ENCODE measurements around the gene SF3A2.

Gene SF3A2

GRCh38 chr19:2210206-2210605, 26.4 kb upstream of the SF3A2 start (continued):
- TF ChIP-seq CSRNP3 (CRISPR knock-in tag; IDR thresholded peaks at IDR 0.05) (no peak), ZFP30 (CRISPR knock-in tag; IDR thresholded peaks at IDR 0.05) (no peak), ZC3H10 (CRISPR knock-in tag; IDR thresholded peaks at IDR 0.05) (no peak), ARNTL (CRISPR knock-in tag; IDR thresholded peaks at IDR 0.05; ENCODE audit: borderline replicate concordance, low read depth) (no peak), ZNF8 (CRISPR knock-in tag; IDR thresholded peaks at IDR 0.05) (no peak)

- TF ChIP-seq OSR1 (CRISPR knock-in tag; IDR thresholded peaks at IDR 0.05): no peak
- TF ChIP-seq SNAI2 (CRISPR knock-in tag; IDR thresholded peaks at IDR 0.05): no peak
- no peak for TF ChIP-seq ESRRG (CRISPR knock-in tag; IDR thresholded peaks at IDR 0.05)
- TF ChIP-seq ISL1 (CRISPR knock-in tag; IDR thresholded peaks at IDR 0.05): no peak
- no peak for TF ChIP-seq BACH2 (CRISPR knock-in tag; IDR thresholded peaks at IDR 0.05; ENCODE audit: borderline replicate concordance)
- no peak for TF ChIP-seq ARNTL (CRISPR knock-in tag; IDR thresholded peaks at IDR 0.05; ENCODE audit: borderline replicate concordance, low read depth)
- ATAC-seq: no peak
Measured at GRCh38 chr19:2210987-2211740, 25.5 kb upstream of the SF3A2 start.

GRCh38 chr19:2212861-2213711, 23.5 kb upstream of the SF3A2 start:
- ATAC-seq: no peak
- TF ChIP-seq ZFP30 (CRISPR knock-in tag; IDR thresholded peaks at IDR 0.05): no peak
- no peak for TF ChIP-seq ZNF70 (CRISPR knock-in tag; IDR thresholded peaks at IDR 0.05)
- no peak for TF ChIP-seq RARB (CRISPR knock-in tag; IDR thresholded peaks at IDR 0.05)
- no peak for TF ChIP-seq OSR1 (CRISPR knock-in tag; IDR thresholded peaks at IDR 0.05)
- no peak for TF ChIP-seq TCF4 (CRISPR knock-in tag; IDR thresholded peaks at IDR 0.05; ENCODE audit: borderline replicate concordance)
- TF ChIP-seq PATZ1 (CRISPR knock-in tag; IDR thresholded peaks at IDR 0.05; ENCODE audit: borderline replicate concordance): no peak
- TF ChIP-seq ZNF8 (CRISPR knock-in tag; IDR thresholded peaks at IDR 0.05): no peak
- TF ChIP-seq CSRNP3 (CRISPR knock-in tag; IDR thresholded peaks at IDR 0.05): no peak
- no peak for TF ChIP-seq ESRRG (CRISPR knock-in tag; IDR thresholded peaks at IDR 0.05)

GRCh38 chr19:2213799-2214198, 22.8 kb upstream of the SF3A2 start:
- TF ChIP-seq ARNTL (CRISPR knock-in tag; IDR thresholded peaks at IDR 0.05; ENCODE audit: borderline replicate concordance, low read depth) (no peak), OSR1 (CRISPR knock-in tag; IDR thresholded peaks at IDR 0.05) (no peak)
- ATAC-seq: no peak

GRCh38 chr19:2214251-2214650, 22.4 kb upstream of the SF3A2 start:
- no peak for ATAC-seq
- TF ChIP-seq ISL1 (CRISPR knock-in tag; IDR thresholded peaks at IDR 0.05): no peak
- TF ChIP-seq ARNTL (CRISPR knock-in tag; IDR thresholded peaks at IDR 0.05; ENCODE audit: borderline replicate concordance, low read depth): no peak
- TF ChIP-seq SNAI2 (CRISPR knock-in tag; IDR thresholded peaks at IDR 0.05): no peak
- TF ChIP-seq TOX (CRISPR knock-in tag; IDR thresholded peaks at IDR 0.05; ENCODE audit: borderline replicate concordance): no peak
- TF ChIP-seq TCF4 (CRISPR knock-in tag; IDR thresholded peaks at IDR 0.05; ENCODE audit: borderline replicate concordance): no peak
- no peak for TF ChIP-seq ZNF8 (CRISPR knock-in tag; IDR thresholded peaks at IDR 0.05)
- no peak for TF ChIP-seq GLIS3 (CRISPR knock-in tag; IDR thresholded peaks at IDR 0.05)
- no peak for TF ChIP-seq OSR1 (CRISPR knock-in tag; IDR thresholded peaks at IDR 0.05)
- TF ChIP-seq ZFP30 (CRISPR knock-in tag; IDR thresholded peaks at IDR 0.05): no peak
- TF ChIP-seq ZFP3 (CRISPR knock-in tag; IDR thresholded peaks at IDR 0.05): no peak
- no peak for TF ChIP-seq ESRRG (CRISPR knock-in tag; IDR thresholded peaks at IDR 0.05)
- no peak for TF ChIP-seq PATZ1 (CRISPR knock-in tag; IDR thresholded peaks at IDR 0.05; ENCODE audit: borderline replicate concordance)
- TF ChIP-seq RARB (CRISPR knock-in tag; IDR thresholded peaks at IDR 0.05): no peak
- TF ChIP-seq BACH2 (CRISPR knock-in tag; IDR thresholded peaks at IDR 0.05; ENCODE audit: borderline replicate concordance): no peak
- TF ChIP-seq TSHZ2 (CRISPR knock-in tag; IDR thresholded peaks at IDR 0.05): no peak
